GM19455 (cell line): Measurements from ENCODE around the gene CD99.
A peak's percentile ranks its signal among the peaks of the same experiment; 100 is the strongest.
"Not testable (repeated sequence)": the region's sequence is repeated elsewhere in the genome, so short reads cannot be mapped to it uniquely, and the experiment has no call there.

Experiments
- ATAC-seq: cut with Tn5 transposase; IDR thresholded peaks from one replicate; pipeline ENCODE4 v1.9.1; 2021; ENCODE audit not compliant: unreplicated experiment

Gene CD99

GRCh38 chrX:2675657-2676200, 15.4 kb upstream of the CD99 start:
- ATAC-seq, result not testable (repeated sequence)

GRCh38 chrX:2676794-2677675, 14.1 kb upstream of the CD99 start:
- ATAC-seq, result no peak

- no peak for ATAC-seq
These were observed 13.3 kb upstream of the CD99 start for GRCh38 chrX:2677764-2678163.

- no peak for ATAC-seq
These were observed 12.5 kb upstream of the CD99 start for GRCh38 chrX:2678583-2678982.

GRCh38 chrX:2679534-2680485, 11.3 kb upstream of the CD99 start:
- ATAC-seq, result no peak

GRCh38 chrX:2680486-2681348, 10.4 kb upstream of the CD99 start:
- no peak for ATAC-seq

- ATAC-seq, result no peak
These were observed 8.4 kb upstream of the CD99 start for GRCh38 chrX:2682565-2683177.

GRCh38 chrX:2684256-2684655, 6.8 kb upstream of the CD99 start:
- no peak for ATAC-seq

GRCh38 chrX:2685886-2686285, 5.2 kb upstream of the CD99 start:
- no peak for ATAC-seq

GRCh38 chrX:2689773-2690666, 1.1 kb upstream of the CD99 start:
- no peak for ATAC-seq

- ATAC-seq, result peak; percentile 12
These were observed 587 bp downstream of the CD99 start for GRCh38 chrX:2691543-2692220.

- no peak for ATAC-seq
These were observed 1.4 kb downstream of the CD99 start for GRCh38 chrX:2692221-2693112.

GRCh38 chrX:2693113-2694002, 2.3 kb downstream of the CD99 start:
- no peak for ATAC-seq

GRCh38 chrX:2694914-2695267, 3.8 kb downstream of the CD99 start:
- no peak for ATAC-seq

- ATAC-seq, result peak; percentile 76
These were observed 5.7 kb downstream of the CD99 start for GRCh38 chrX:2696698-2697215.

GRCh38 chrX:2697306-2697705, 6.2 kb downstream of the CD99 start:
- peak; percentile 1 for ATAC-seq
